HG03432 (cell line): ENCODE results near the gene TP53I3.
"Not testable (repeated sequence)": the region's sequence is repeated elsewhere in the genome, so short reads cannot be mapped to it uniquely, and the experiment has no call there.

Source experiments
- ATAC-seq: cut with Tn5 transposase; IDR thresholded peaks from one replicate; pipeline ENCODE4 v1.9.1; 2021; ENCODE audit warnings: mild to moderate bottlenecking, moderate library complexity; ENCODE audit not compliant: unreplicated experiment

The TP53I3 gene

DNA sequence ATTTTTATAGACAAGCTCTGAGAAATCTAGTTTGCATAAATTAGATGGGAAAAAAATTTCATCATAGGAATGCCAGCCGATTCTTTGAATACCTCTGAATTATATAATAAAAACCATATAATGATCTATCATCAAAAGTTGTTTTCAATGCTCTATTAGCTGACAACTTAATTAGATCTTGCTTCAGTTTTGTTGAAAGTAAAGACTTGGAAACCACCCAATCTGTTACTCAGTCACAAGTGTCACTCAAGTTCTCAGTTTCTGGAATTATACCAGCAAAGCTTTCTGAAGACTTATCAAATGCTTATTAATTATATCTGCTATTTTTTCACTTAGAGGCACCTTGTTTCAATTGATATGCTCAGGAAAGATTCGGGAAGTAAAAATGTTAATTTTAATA, 17.4 kb upstream of the TP53I3 start:
- no peak for ATAC-seq

DNA sequence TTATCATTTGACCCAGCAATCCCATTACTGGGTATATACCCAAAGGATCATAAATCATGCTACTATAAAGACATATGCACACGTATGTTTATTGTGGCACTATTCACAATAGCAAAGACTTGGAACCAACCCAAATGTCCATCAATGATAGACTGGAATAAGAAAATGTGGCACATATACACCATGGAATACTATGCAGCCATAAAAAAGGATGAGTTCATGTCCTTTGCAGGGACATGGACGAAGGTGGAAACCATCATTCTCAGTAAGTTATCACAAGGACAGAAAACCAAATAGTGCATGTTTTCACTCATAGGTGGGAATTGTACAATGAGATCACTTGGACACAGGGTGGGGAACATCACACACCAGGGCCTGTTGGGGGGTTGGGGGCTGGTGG, 16.1 kb upstream of the TP53I3 start:
- ATAC-seq: not testable (repeated sequence)

DNA sequence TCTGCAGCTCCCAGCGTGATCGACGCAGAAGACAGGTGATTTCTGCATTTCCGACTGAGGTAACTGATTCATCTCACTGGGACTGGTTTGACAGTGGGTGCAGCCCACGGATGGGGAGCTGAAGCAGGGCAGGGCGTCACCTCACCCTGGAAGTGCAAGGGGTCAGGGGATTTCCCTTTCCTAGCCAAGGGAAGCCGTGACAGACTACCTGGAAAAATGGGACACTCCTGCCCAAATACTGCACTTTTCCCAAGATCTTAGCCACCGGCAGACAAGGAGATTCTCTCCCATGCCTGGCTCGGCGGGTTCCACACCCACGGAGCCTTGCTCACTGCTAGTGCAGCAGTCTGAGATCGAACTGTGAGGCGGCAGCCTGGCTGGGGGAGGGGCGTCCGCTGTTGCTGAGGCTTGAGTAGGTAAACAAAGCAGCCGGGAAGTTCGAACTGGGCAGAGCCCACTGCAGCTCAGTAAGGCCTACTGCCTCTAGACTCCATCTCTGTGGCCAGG, 10.6 kb upstream of the TP53I3 start:
- not testable (repeated sequence) for ATAC-seq

DNA sequence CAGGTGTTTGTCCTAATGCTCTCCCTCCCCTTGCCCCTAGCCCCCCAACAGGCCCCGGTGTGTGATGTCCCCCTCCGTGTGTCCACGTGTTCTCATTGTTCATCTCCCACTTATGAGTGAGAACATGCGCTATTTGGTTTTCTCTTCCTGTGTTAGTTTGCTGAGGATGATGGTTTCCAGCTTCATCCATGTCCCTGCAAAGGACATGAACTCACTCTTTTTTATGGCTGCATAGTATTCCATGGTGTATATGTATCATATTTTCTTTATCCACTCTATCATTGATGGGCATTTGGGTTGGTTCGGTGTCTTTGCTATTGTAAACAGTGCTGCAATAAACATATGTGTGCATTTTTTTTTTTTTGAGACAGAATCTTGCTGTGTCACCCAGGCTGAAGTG, 8.6 kb upstream of the TP53I3 start:
- not testable (repeated sequence) for ATAC-seq

DNA sequence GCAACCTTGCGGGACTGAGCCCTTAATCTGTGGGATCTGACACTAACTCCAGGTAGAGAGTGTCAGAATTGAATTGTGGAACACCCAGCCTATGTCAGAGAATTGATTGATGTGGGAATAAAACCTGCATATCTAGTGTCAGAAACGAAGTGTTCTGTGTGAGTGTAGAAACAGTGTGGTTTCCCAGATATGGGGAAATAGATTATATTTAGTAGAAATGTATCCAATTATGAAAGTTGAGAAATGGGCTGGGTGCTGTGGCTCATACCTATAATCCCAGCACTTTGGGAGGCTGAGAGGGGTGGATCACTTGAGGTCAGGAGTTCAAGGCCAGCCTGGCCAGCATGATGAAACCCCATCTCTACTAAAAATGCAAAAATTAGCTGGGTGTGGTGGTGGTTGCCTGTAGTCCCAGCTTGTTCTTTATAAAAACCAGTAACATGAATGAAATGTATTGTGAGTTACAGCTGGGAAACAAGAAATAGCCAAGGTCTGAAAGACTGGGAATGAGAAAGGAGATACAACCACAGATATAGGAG, 4.3 kb upstream of the TP53I3 start:
- ATAC-seq: no peak

DNA sequence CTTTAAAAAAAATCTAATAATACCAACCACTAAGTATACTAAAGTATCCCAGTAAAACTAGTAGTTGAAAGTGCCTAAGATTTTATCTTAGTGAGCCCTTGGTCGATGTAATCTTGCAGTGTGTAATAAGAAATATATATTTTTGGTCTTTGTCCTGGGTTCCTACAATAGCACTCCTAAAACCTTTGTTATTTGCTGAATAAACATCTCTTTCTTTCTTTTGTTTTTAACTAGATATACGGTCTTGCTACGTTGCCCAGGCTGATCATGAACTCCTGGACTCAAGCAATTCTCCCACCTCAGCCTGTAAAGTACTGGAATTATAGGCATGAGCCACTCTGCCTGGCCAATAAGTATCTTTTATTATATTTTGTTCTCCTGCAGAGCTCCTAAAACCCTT, 2.4 kb upstream of the TP53I3 start:
- no peak for ATAC-seq

DNA sequence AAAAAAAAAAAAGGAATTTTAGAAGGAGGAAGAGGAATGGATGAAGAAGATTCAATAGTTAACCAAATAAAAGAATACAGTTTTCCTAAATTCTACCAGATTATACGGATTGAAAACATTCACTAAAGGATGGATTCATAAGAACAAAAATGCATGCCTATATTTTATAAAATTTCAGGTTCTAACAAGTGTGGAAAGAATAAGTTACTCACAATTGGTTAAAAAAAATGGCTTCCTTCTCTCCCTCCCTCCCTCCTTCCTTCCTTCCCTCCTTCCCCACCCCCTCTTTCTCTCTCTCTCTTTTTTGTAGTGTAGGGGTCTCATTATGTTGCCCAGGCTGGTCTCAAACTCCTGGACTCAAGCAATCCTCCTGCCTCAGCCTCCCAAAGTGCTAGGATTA, 1.6 kb upstream of the TP53I3 start:
- ATAC-seq: no peak

DNA sequence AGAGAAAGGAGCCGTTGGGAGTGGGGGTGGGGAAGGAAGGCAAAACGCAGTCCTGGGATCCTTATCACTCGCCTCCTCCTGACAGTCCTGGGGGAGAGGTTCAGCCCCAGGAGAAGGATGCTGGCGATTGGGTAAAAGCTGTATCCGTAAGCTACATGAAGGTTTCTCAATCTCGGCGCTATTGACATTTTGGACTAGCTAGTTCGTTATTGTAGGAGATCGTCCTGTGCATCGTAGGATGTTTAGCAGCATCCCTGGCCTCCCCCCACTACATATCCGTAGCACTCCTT, 511 bp upstream of the TP53I3 start:
- no peak for ATAC-seq

DNA sequence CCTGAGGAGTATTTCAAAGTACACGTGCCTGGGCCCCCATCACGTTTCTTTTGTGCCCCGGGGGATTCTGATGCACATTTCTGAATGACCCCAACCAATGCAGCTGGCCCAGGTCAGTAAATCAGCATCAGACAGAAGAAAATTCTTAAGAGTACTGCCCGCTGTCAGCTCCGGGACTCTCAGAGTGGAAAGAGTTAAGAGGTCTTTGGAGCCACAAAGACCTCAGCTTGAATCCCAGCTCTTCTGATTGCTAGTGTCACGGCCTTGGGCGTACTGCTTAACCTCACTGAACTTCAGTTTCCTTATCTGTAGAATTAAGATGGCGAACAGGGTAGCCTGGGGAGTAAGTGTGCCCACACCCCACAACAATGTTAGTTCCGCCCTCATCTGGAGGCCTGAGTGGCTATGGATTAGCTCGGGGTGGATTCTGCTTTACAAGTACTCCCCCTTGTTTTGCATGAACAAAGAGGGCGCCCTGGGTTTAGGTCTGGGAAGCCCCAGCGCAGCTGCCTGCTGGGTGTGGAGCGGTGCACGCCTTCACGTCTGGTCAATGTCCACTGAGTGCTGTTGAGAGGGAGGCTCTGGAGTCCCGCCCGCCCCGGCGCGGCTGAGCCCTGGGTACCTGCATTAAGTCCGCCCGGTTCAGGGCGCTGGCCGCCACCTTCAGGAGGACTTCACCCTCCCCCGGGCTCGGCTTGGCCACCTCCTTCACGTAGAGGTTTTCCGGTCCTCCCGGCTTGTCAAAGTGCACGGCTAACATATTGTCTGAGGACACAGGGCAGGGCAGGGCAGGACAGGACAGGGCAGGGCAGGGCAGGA, 858 bp downstream of the TP53I3 start:
- peak; percentile 73 for ATAC-seq

DNA sequence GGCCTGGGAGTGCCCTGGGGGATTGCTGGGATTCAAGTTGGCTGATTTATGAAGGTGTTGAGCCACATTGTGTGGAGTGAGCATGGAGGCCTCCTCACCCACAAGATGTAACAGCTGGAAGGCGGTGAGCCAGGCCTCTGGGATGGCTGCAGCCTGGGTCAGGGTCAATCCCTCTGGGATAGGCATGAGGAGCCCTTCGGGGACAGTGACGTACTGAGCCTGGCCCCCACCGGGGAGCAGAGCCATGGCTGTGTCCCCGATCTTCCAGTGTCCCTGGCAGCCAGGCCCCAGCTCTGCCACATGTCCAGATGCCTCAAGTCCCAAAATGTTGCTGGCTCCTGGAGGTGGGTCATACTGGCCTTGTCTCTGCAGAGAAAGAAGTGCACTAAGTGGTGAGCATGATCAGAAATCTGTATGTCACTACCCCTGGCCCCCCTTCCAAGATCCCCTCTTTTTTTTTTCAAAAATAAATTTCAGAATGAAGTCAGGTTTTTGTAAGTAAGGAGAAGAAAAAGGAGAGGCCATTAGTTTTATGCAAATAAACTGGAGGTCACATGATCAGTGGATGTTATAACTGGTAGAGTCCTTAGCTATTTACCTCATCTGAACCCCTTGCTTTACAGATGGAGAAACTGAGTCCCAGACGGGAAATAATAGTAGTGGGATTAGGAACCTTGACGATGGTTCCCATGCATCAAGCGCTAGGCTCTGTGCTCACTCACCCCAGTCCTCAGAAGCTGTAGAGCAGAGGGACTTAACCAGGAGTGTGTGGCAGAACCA, 1.7 kb downstream of the TP53I3 start:
- ATAC-seq: no peak

DNA sequence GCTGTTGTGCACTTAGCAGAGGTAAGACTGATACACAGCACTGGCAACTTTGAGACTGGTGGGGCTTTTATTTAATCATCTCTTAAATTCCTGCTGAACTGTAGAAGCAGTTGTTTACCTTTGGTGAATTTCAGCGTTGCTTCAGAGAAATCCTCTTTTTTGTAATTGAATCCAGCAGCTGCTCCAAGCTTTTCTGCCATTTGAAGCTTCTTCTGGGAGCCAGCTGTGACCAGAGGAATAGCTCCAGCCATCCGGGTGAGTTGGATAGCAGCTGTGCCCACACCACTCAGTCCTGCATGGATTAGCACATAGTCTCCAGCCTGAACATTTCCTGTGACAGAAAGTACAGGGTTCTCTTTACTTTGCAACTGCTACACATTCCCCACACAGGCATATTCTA, 3.9 kb downstream of the TP53I3 start:
- no peak for ATAC-seq

DNA sequence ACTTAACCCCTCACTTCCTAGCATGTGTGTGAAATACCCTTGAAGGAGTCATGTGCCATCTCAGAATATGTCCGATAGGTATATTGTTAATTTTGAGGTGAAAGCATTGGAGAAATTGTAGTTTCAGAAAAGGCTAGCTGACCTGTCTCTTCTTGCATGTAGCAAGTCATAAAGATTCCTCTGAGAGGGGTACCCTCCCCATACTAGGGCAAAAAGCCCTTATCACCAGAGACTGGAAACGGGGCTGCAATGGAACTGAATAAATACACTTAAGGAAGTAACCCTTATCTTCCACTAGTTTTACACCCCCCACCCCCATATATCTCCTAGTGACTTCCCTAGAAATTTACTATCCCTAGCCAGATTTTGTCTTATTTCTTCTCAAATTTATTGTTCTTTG, 6.8 kb downstream of the TP53I3 start:
- ATAC-seq: no peak

DNA sequence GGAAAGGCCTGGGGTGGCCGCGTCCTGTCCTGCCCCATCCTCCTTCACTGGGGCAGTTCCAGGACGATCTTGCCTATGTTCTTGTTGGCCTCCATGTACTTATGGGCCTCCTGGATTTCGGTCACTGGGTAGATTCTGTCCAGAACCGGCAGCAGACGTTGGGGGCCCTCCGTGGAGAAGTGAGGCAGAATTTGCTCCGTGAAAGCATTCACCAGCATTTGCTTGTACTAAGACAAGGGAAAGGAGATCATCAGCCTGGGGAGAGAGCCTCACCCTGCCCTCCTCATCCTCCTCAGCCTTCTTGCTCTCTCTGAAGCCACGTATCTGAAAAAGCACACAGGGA, 7.1 kb downstream of the TP53I3 start:
- ATAC-seq: no peak

DNA sequence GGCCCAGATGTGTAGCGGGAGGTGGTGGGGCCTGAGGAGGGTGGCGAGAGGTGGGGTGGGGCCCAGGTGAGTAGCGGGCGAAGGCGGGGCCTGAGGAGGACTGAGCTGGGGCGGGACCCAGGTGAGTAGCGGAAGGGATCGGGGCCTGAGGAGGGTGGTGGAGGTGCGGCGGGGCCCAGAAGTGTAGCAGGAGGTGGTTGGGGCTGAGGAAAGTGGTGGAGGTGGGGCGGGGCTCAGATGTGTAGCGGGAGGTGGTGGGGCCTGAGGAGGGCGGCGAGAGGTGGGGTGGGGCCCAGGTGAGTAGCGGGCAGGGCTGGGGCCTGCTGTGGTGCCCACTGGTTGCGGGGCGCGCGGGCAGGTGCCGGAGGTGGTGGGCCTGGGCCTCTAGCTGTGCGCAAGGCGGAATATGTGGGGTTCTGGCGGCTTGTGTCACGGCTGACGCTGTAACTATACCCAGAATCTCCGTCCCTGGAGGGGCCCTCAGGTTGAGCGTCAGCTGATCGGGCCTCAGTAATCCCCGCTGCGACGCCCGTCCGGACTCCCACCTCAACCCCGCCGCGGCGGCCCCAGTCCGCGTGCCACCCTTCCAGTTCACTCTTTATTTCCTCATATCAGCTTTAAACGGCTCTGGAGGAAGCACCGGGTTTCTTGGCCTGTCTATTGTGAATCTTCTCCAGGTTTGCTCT, 7.6 kb downstream of the TP53I3 start:
- ATAC-seq: peak; percentile 15

DNA sequence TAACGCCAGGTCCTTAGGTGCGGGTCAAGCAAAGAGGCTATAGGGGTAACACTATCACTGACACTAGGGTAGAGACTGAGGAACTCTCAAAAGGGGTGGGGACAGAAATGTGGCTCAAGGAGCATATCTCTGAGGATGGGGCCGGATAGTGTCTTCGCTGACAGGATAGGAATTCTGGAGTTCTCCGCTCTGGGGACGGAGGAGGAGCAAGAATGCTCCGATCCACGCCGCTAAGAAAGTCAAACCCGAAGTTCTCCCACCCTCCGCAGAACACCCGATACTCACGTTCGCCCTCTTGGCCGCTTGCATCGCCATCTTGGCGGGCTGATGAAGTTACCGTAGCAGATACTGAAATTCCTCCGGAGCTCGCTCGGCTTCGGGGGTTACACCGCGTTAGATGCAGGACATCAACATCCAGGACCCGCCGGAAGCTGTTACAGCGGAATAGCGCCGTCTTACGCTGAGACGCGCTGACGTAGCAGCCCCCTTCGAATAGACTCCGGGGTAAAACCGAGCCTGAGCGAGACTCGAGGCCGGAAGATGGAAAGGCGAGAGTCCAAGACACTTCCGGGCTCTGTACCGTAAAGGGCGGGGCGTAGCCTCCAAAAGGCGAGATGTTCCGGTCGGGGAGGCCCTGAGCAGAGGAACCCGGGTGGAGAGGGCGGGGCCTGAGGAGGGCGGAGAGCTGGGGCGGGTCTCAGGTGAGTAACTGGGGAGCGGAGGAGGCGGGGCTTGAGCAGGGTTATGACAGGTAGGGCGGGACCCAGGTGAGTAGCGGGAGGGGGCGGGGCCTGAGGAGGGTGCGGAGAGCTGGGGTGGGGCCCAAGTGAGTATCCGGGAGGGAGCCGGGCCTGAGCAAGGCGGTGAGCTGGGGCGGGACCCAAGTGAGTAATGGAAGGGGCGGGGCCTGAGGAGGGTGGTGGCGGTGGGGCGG, 8.5 kb downstream of the TP53I3 start, which contains the start of gene SF3B6:
TSS of gene SF3B6 (minus strand) at position 412 of the 934 bp plus-strand sequence. CDS start at position 315, 97 bp downstream.
- ATAC-seq: peak; percentile 95

DNA sequence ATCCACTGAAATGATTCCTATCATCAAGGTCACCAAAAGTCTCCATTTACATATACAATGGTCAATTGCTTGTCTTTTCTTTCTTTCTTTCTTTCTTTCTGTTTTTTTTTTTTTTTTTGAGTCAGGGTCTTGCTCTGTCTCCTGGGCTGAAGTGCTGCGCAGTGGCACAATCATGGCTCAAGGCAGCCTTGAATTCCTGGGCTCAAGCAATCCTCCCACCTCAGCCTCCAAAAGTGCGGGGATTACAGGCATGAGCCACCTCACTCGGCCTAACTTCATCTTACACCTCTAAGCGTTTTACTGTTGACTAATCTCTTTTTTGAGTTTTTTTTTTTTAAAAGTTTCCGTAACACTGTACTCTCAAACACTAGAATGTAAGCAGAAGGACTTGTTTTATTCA, 9.4 kb downstream of the TP53I3 start:
- ATAC-seq: no peak

DNA sequence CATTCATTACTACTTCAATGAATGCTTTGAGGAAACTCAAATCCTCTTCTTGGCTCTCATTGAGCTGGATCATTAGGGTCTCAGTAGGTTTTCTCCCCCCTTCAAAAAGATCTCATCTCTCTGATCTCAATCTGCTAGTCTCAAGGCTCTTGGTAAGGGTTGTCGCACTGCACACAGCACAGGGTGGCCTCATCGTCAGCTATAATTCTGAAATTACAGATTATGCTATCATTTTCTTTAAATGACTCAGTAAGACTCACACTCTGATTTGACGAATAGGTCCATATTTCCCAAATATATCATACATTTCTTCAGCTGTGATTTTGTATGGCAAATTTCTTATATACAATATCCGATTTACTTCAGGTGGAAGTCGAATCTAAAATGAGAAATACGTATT, 10.8 kb downstream of the TP53I3 start:
- ATAC-seq: no peak

DNA sequence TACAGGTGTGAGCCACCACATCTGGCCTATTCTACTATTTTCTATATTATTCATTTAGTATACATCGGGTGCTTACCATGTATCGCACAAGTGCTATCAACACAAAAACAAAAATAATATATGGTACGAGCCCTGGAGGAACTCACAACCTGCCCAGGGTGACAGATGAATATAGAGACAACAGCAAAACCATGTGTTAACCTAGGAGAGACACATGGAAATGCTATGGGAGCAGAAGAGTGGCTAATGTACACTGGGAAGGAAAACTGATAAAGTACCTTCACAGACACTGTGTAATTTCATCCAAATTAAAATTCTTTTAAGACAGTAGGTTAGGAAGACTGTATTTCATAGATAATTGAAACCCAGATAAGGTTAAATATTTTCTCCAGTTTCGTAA, 12.4 kb downstream of the TP53I3 start:
- ATAC-seq: no peak

DNA sequence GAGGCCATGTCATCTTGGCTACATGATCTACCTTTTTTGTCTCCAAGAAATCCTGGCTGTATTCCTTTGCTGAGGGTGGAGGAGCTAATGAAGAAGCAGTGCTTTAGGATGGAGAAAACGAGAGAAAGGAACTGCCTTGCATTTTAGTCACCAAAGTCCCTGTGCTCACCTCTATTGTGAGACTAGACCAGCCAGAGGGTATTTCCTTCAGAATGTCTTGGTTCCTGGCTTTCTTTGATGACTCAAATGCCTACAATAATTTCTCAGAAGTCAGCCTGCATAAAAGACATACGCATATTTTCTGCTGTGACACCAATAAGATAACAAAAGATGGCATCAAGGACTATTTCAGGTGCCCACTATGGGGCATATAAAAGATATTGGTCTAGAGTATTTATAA, 19.3 kb downstream of the TP53I3 start:
- no peak for ATAC-seq

DNA sequence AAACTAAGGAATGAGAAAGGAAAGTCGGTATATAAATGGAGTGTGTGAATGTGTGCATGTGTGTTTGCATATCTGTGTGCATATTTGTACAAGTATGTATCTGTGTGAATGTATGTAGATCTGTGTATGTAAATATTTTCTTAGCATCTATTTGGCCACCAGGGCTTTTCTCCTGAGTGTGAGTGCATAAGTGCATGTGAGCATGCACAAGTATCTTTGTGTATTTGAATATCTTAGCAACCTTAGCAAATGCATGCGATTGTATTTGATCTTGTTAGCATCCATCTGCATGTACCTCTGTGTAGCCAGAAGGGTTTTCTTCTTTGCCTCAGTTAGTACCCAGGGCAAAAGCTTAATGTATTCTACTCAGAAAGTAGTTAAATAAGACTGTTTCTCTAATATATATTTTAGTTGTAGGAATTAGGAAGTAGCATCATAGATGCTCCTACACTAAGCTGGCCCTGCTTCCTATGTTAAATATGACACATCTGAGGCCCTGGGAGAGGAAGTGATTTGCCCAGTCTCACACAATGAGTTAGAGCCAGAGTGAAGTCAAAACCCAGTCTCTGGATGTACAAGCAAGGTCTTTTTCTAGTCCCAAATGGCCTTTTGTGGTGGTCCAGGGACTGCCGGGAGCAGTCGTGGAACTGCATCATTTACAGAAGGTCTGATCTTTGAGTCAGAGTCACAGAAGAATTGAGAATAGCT, 25.9 kb downstream of the TP53I3 start:
- ATAC-seq: no peak
